HEK293 (cell line): Measurements from ENCODE around the gene PTHLH.

Experiments
- CTCF ChIP-seq: fragments of 450-650 bp; formaldehyde crosslinking; IDR thresholded peaks from 2 replicates; pipeline ENCODE4 v1.5.1; 2016; ENCODE audit warnings: missing biosample characterization, missing genetic modification characterization
- FEZF1 ChIP-seq: fragments of 450-650 bp; formaldehyde crosslinking; IDR thresholded peaks from 2 replicates; pipeline ENCODE4 v1.5.1; 2016; ENCODE audit warnings: missing biosample characterization, missing genetic modification characterization
- MYNN ChIP-seq: fragments of 450-650 bp; formaldehyde crosslinking; IDR thresholded peaks from 2 replicates; pipeline ENCODE4 v1.5.1; 2016; ENCODE audit warnings: missing biosample characterization, missing genetic modification characterization, borderline replicate concordance
- REST ChIP-seq: fragments of 450-650 bp; formaldehyde crosslinking; IDR thresholded peaks from 2 replicates; pipeline ENCODE4 v1.5.1; 2016; ENCODE audit warnings: missing biosample characterization, missing genetic modification characterization
- YY1 ChIP-seq: fragments of 450-650 bp; formaldehyde crosslinking; IDR thresholded peaks from 2 replicates; pipeline ENCODE4 v1.5.1; 2018; ENCODE audit warnings: missing biosample characterization, missing genetic modification characterization
- ZBTB11 ChIP-seq: fragments of 450-650 bp; formaldehyde crosslinking; conservative IDR thresholded peaks from 2 replicates; pipeline ENCODE4 v1.5.1; 2016; ENCODE audit warnings: low read depth, missing biosample characterization, missing genetic modification characterization
- ZNF121 ChIP-seq: fragments of 450-650 bp; formaldehyde crosslinking; IDR thresholded peaks from 2 replicates; pipeline ENCODE4 v1.5.1; 2016; ENCODE audit warnings: missing biosample characterization, missing genetic modification characterization
- ZNF18 ChIP-seq: fragments of 450-650 bp; formaldehyde crosslinking; IDR thresholded peaks from 2 replicates; pipeline ENCODE4 v1.5.1; 2016; ENCODE audit warnings: missing biosample characterization, missing genetic modification characterization
- ZNF560 ChIP-seq: fragments of 450-650 bp; formaldehyde crosslinking; IDR thresholded peaks from 2 replicates; pipeline ENCODE4 v1.5.1; 2017; ENCODE audit warnings: missing biosample characterization, missing genetic modification characterization, borderline replicate concordance
- ZNF704 ChIP-seq: fragments of 450-650 bp; formaldehyde crosslinking; IDR thresholded peaks from 2 replicates; pipeline ENCODE4 v1.5.1; 2016; ENCODE audit warnings: missing biosample characterization, missing genetic modification characterization
- ZSCAN18 ChIP-seq: fragments of 450-650 bp; formaldehyde crosslinking; IDR thresholded peaks from 2 replicates; pipeline ENCODE4 v1.5.1; 2016; ENCODE audit warnings: missing biosample characterization, missing genetic modification characterization

GRCh38 chr12:28017126-28017872 lies 44.8 kb upstream of the PTHLH start:
- TF ChIP-seq CTCF (tag by site-specific recombination) (no peak), MYNN (tag by site-specific recombination) (no peak), ZBTB11 (tag by site-specific recombination) (no peak), ZNF560 (tag by site-specific recombination) (no peak), ZNF704 (tag by site-specific recombination) (no peak), YY1 (no peak), REST (no peak), ZNF121 (tag by site-specific recombination) (no peak), FEZF1 (no peak), ZNF18 (tag by site-specific recombination) (no peak), ZSCAN18 (tag by site-specific recombination) (no peak)
